Panc1 (cell line): ENCODE data around the gene PDE9A. TPM values are rescaled to one million over a fixed set of nuclear protein-coding genes. Genes with fewer than 3 reads are reported as not detected.

Source experiments
- ATAC-seq: fragments of 200-7000 bp; cut with Tn5 transposase; 2 replicates; pipeline ENCODE4 v1.9.1; 2020; ENCODE audit warnings: mild to moderate bottlenecking, moderate library complexity
- BruUV-seq: library from RNA; stranded (reverse); fragments of 400-500 nt; replicated peaks from 2 replicates; lab custom pipeline; 2021; lab: Mats Ljungman, UMichigan
- CTCF ChIA-PET: fragments of 300-600 bp; sonication (Branson Sonifier 250); formaldehyde crosslinking; loops from one replicate; lab custom pipeline; 2022; ENCODE audit warnings: antibody characterized with exemption; lab: Charles Lee
- POLR2A ChIA-PET: fragments of 300-600 bp; sonication (Branson Sonifier 250); formaldehyde crosslinking; loops from one replicate; lab custom pipeline; 2022; ENCODE audit warnings: antibody characterized with exemption; lab: Charles Lee
- DNase-seq: peaks from one replicate; pipeline ENCODE4 v3.0.0-alpha.2; 2010; ENCODE audit warnings: low read depth, low spot score
- H3K27ac ChIP-seq: 2 replicates; pipeline ENCODE4 v1.5.1; 2011; ENCODE audit warnings: mild to moderate bottlenecking, low read length, inconsistent platforms
- H3K27me3 ChIP-seq: fragments of 200-500 bp; sonication (Bioruptor generic); 2 replicates; pipeline ENCODE4 v1.6.0; 2014; ENCODE audit warnings: low read length, inconsistent platforms; ENCODE audit not compliant: control insufficient read depth, insufficient read depth
- H3K36me3 ChIP-seq: fragments of 200-500 bp; sonication (Bioruptor generic); 2 replicates; pipeline ENCODE4 v1.5.1; 2014; ENCODE audit warnings: inconsistent platforms, mild to moderate bottlenecking, low read length, moderate library complexity; ENCODE audit not compliant: control insufficient read depth, insufficient read depth
- H3K4me1 ChIP-seq: 2 replicates; pipeline ENCODE4 v1.5.1; 2011; ENCODE audit warnings: inconsistent platforms, mild to moderate bottlenecking, low read length, moderate library complexity; ENCODE audit not compliant: control insufficient read depth, insufficient read depth
- H3K4me3 ChIP-seq, 2 experiments: 2 replicates each; pipeline ENCODE4 v1.5.1; 2011 to 2012; ENCODE audit warnings: low read depth in 2 of 2, low read length in 2 of 2, mild to moderate bottlenecking in 2 of 2, inconsistent platforms in 1 of 2, moderate library complexity in 1 of 2
- H3K9me3 ChIP-seq: fragments of 200-500 bp; sonication (Bioruptor generic); 2 replicates; pipeline ENCODE4 v1.5.1; 2014; ENCODE audit warnings: low read depth, mild to moderate bottlenecking, inconsistent platforms, low read length, moderate library complexity; ENCODE audit not compliant: control insufficient read depth, insufficient read depth
- POLR2AphosphoS5 ChIP-seq: IDR thresholded peaks from 2 replicates; pipeline ENCODE4 v1.6.1; 2012; ENCODE audit warnings: mild to moderate bottlenecking, low read depth, low read length, moderate library complexity
- SIN3A ChIP-seq: IDR thresholded peaks from 2 replicates; pipeline ENCODE4 v1.6.1; 2012; ENCODE audit warnings: low read depth, mild to moderate bottlenecking, low read length, moderate library complexity, borderline replicate concordance; ENCODE audit not compliant: insufficient read depth
- TCF7L2 ChIP-seq: IDR thresholded peaks from 2 replicates; pipeline ENCODE4 v1.6.1; 2011; ENCODE audit warnings: mild to moderate bottlenecking, low read depth, low read length, inconsistent platforms
- in situ Hi-C: cut with HindIII; loops from 2 replicates; pipeline ENCODE4 v1.10.0; 2016; ENCODE audit warnings: low sequenced_read_pairs, low pct_unique_long_range_greater_than_20kb
- intact Hi-C: fragments of 100-400 bp; cut with micrococcal nuclease; formaldehyde crosslinking; loops from one replicate; pipeline ENCODE4 v1.10.0; 2022; ENCODE audit not compliant: unreplicated experiment
- total RNA-seq: library from RNA; stranded (reverse); gene quantifications from one replicate; pipeline ENCODE4 v1.2.1, GENCODE V29; 2021; ENCODE audit not compliant: unreplicated experiment
- TF ChIP-seq, protein P1 (sequence below), 2 experiments: IDR thresholded peaks; 2 replicates each; pipeline ENCODE4 v1.6.1; 2011 to 2012; ENCODE audit warnings: low read depth in 2 of 2, control low read depth in 1 of 2, low read length in 1 of 2, mild to moderate bottlenecking in 1 of 2, moderate library complexity in 1 of 2; ENCODE audit not compliant: insufficient read depth in 1 of 2
- TF ChIP-seq, protein P2 (sequence below): fragments of 450-650 bp; IDR thresholded peaks from 2 replicates; pipeline ENCODE4 v1.5.1; 2017; ENCODE audit warnings: mild to moderate bottlenecking

The PDE9A gene
- total RNA-seq, 1 experiment from 2014 or later, result 0.72 TPM

DNA sequence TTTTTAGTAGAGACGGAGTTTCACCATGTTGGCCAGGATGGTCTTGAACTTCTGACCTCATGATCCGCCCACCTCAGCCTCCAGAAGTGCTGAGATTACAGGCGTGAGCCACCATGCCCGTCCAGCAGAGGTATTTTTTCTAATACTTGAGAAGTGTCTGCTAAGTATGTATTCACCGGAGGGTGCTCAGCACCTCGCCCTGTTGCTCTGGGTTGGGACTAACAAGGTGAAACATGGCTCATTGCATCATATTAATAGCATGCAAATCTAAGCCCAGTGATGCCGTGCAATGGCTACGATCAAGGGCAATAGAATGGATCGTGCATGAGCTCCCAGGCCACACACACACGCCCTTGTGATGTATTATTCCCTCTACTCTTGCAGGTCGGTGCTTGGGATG lies 68.7 kb downstream of the PDE9A start:
- POLR2A ChIA-PET, result interaction anchor here (0.7 kb wide), 1 partner anchor 224 kb away, joined by 4 read pairs; no protein-coding TSS in a partner anchor
- no peak for DNase-seq
- Histone ChIP-seq H3K4me1 (no peaks in the 10 kb centered on the region), H3K9me3 (no peaks in the 10 kb centered on the region), H3K36me3 (no peaks in the 10 kb centered on the region), H3K27me3 (no peaks in the 10 kb centered on the region), H3K4me3 (no peak overlapping the region), H3K27ac (no peak overlapping the region)
- ATAC-seq, result no peak
- CTCF ChIA-PET, result interaction anchor here (0.6 kb wide), 1 partner anchor 50 kb away, joined by 7 read pairs; no protein-coding TSS in a partner anchor
- TF ChIP-seq TCF7L2, result no peak
- TF ChIP-seq, protein P1, sequence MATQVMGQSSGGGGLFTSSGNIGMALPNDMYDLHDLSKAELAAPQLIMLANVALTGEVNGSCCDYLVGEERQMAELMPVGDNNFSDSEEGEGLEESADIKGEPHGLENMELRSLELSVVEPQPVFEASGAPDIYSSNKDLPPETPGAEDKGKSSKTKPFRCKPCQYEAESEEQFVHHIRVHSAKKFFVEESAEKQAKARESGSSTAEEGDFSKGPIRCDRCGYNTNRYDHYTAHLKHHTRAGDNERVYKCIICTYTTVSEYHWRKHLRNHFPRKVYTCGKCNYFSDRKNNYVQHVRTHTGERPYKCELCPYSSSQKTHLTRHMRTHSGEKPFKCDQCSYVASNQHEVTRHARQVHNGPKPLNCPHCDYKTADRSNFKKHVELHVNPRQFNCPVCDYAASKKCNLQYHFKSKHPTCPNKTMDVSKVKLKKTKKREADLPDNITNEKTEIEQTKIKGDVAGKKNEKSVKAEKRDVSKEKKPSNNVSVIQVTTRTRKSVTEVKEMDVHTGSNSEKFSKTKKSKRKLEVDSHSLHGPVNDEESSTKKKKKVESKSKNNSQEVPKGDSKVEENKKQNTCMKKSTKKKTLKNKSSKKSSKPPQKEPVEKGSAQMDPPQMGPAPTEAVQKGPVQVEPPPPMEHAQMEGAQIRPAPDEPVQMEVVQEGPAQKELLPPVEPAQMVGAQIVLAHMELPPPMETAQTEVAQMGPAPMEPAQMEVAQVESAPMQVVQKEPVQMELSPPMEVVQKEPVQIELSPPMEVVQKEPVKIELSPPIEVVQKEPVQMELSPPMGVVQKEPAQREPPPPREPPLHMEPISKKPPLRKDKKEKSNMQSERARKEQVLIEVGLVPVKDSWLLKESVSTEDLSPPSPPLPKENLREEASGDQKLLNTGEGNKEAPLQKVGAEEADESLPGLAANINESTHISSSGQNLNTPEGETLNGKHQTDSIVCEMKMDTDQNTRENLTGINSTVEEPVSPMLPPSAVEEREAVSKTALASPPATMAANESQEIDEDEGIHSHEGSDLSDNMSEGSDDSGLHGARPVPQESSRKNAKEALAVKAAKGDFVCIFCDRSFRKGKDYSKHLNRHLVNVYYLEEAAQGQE (IDR thresholded peaks at IDR 0.05; ENCODE audit: insufficient read depth in 1 of 2, low read depth in 2 of 2, low read length in 1 of 2), result no peak
- no peak for TF ChIP-seq POLR2AphosphoS5
- TF ChIP-seq SIN3A, result no peak
- BruUV-seq, result no TSS peak
- in situ Hi-C loops (no loop called here), intact Hi-C loops (no loop called here)

DNA sequence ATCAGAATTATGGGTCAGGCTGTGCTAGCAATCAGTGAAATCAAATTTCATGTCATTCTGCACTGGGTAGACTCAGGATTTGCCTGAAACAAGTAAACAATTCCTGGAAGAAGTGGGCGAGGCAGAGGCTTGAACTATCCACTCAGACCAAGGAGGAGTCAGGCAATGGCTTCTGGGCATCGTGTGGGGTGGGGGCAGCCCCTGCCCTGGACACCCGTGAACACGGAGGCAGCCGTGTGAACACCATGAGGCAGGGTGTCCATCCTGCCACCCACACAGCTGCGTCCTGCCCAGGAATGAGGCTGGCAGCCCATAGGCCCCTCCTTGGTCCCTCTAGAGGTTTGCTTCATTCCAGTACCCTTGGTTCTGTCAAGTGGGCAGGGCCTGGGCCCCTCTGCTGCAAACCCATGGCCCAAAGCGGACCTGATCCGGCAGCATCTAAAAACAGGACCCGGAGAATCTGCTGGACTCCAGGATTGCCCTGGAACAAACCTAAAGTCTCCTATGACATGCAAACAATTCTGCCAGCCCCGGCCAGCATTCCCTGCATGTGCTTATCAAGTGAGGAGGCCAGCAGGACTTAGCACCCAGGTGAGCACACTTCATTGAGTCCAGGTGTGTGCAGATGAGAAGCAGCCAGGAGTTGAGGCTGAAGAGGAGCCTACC lies 69.5 kb downstream of the PDE9A start:
- Histone ChIP-seq H3K4me3 (no peak overlapping the region), H3K27ac (no peak overlapping the region), H3K9me3 (no peaks in the 10 kb centered on the region), H3K36me3 (no peaks in the 10 kb centered on the region), H3K4me1 (no peaks in the 10 kb centered on the region), H3K27me3 (no peaks in the 10 kb centered on the region; the same call in 1 of the 2 replicates)
- no peak for DNase-seq
- POLR2A ChIA-PET, result no interaction called here
- TF ChIP-seq POLR2AphosphoS5 (no peak), SIN3A (no peak), TCF7L2 (no peak)
- TF ChIP-seq, protein P1 (IDR thresholded peaks at IDR 0.05; ENCODE audit: insufficient read depth in 1 of 2, low read depth in 2 of 2, low read length in 1 of 2), result no peak
- TF ChIP-seq, protein P2, sequence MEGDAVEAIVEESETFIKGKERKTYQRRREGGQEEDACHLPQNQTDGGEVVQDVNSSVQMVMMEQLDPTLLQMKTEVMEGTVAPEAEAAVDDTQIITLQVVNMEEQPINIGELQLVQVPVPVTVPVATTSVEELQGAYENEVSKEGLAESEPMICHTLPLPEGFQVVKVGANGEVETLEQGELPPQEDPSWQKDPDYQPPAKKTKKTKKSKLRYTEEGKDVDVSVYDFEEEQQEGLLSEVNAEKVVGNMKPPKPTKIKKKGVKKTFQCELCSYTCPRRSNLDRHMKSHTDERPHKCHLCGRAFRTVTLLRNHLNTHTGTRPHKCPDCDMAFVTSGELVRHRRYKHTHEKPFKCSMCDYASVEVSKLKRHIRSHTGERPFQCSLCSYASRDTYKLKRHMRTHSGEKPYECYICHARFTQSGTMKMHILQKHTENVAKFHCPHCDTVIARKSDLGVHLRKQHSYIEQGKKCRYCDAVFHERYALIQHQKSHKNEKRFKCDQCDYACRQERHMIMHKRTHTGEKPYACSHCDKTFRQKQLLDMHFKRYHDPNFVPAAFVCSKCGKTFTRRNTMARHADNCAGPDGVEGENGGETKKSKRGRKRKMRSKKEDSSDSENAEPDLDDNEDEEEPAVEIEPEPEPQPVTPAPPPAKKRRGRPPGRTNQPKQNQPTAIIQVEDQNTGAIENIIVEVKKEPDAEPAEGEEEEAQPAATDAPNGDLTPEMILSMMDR, result no peak
- no TSS peak for BruUV-seq
- CTCF ChIA-PET, result no interaction called here
- in situ Hi-C loops, result no loop called here
- intact Hi-C loops, result no loop called here
- ATAC-seq, result no peak
